HG03280 (cell line): ENCODE results near the gene LIPK.

Source experiments
- ATAC-seq: cut with Tn5 transposase; IDR thresholded peaks from one replicate; pipeline ENCODE4 v1.9.1; 2021; ENCODE audit warnings: mild to moderate bottlenecking, moderate library complexity; ENCODE audit not compliant: unreplicated experiment

The LIPK gene

GRCh38 chr10:88782222-88782621 lies 76.2 kb downstream of the LIPK start:
- ATAC-seq: no peak

- ATAC-seq: no peak
Measured at GRCh38 chr10:88783724-88784123, 77.7 kb downstream of the LIPK start.

- no peak for ATAC-seq
Measured at GRCh38 chr10:88786032-88786770, 80.2 kb downstream of the LIPK start.

- no peak for ATAC-seq
Measured at GRCh38 chr10:88787463-88787862, 81.4 kb downstream of the LIPK start.

GRCh38 chr10:88788924-88789323 lies 82.9 kb downstream of the LIPK start:
- no peak for ATAC-seq

GRCh38 chr10:88791924-88792323 lies 85.9 kb downstream of the LIPK start:
- ATAC-seq: no peak

- ATAC-seq: no peak
Measured at GRCh38 chr10:88792661-88793060, 86.6 kb downstream of the LIPK start.

- no peak for ATAC-seq
Measured at GRCh38 chr10:88793712-88794299, 87.8 kb downstream of the LIPK start.

GRCh38 chr10:88794731-88795130 lies 88.7 kb downstream of the LIPK start:
- no peak for ATAC-seq

GRCh38 chr10:88800152-88801125 lies 94.4 kb downstream of the LIPK start:
- ATAC-seq: no peak
